Measurements from ENCODE around the gene SKIC2. TPM values are rescaled to one million over a fixed set of nuclear protein-coding genes. Genes with fewer than 3 reads are reported as not detected.
"Not testable (repeated sequence)": the region's sequence is repeated elsewhere in the genome, so short reads cannot be mapped to it uniquely, and the experiment has no call there.

The SKIC2 gene
- total and polyA plus RNA-seq, 2 of the 4 experiments (the other 2 are of a cell fraction): 30.6 to 46.0 TPM

DNA sequence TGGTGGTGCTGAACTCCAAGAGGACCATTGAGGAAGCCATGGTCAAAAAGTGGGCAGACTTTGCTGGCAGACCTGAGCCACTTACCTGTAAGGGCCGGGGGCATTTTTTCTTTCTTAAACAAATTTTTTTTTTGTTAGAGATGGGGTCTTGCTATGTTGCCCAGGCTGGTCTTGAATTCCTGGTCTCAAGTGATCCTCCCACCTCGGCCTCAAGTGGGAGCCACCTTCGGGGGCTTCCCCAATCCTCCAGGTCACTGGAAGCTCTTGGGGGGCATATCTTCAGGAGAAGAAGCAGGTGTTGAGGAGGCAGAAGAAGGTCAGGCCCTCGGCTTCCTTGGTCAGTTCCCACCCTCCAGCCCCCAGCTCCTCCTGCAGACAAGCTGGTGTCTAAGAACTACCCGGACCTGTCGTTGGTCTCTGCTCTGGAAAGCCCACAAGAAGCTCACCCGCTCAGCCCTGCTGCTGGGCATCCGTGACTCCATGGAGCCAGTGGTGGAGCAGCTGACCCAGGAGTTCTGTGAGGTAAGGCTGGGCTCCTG lies 47.1 kb downstream of the SKIC2 start:
- H3K36me3 ChIP-seq (ENCODE audit: control insufficient read depth, insufficient read depth, low read length); H2BK120ac ChIP-seq (ENCODE audit: low read depth, low read length); H3K27ac ChIP-seq (ENCODE audit: insufficient read depth, low read length); H3K14ac ChIP-seq (replicated peaks; ENCODE audit: low read depth, low read length); H4K20me1 ChIP-seq (ENCODE audit: insufficient read depth, low read length); H3K4ac ChIP-seq (ENCODE audit: low read depth, low read length); H3K56ac ChIP-seq (ENCODE audit: extremely low read depth, insufficient read depth, low read length); H2BK5ac ChIP-seq (ENCODE audit: low read depth, low read length, poor library complexity, severe bottlenecking); H4K91ac ChIP-seq (ENCODE audit: insufficient read depth, low read depth, low read length); H2AK9ac ChIP-seq (replicated peaks; ENCODE audit: low read depth, low read length, poor library complexity); H3K9me1 ChIP-seq (ENCODE audit: insufficient read depth, low read length); H3K4me3 ChIP-seq (ENCODE audit: insufficient read depth, low read depth, low read length); CTCF ChIA-PET; ATAC-seq (ENCODE audit: low read depth); H3K23ac ChIP-seq (ENCODE audit: low read depth, low read length); DNase-seq; H3K4me1 ChIP-seq (ENCODE audit: control insufficient read depth, insufficient read depth, low read length); H3K27me3 ChIP-seq (ENCODE audit: control insufficient read depth, insufficient read depth, low read length); H3K9me3 ChIP-seq (ENCODE audit: control insufficient read depth, insufficient read depth, low read length); dilution Hi-C loops (cut with HindIII; ENCODE audit: low sequenced_read_pairs, unreplicated experiment); H3K9ac ChIP-seq (ENCODE audit: low read depth, low read length); H2BK20ac ChIP-seq (ENCODE audit: low read depth, low read length); H3K79me1 ChIP-seq (ENCODE audit: low read depth in 1 of 2, low read length in 2 of 2); H2AFZ ChIP-seq (replicated peaks; ENCODE audit: low read length, poor library complexity); in situ Hi-C loops (cut with MboI; ENCODE audit: low sequenced_read_pairs); H4K5ac ChIP-seq (ENCODE audit: low read depth, low read length); BruUV-seq (replicated peaks); H3K4me2 ChIP-seq (ENCODE audit: low read depth, low read length); H2BK15ac ChIP-seq (ENCODE audit: low read depth, low read length); H3K18ac ChIP-seq (ENCODE audit: low read depth, low read length); POLR2A ChIA-PET (ENCODE audit: unreplicated experiment); H4K8ac ChIP-seq (ENCODE audit: low read depth in 2 of 2, low read length in 2 of 2); H2AK5ac ChIP-seq (ENCODE audit: low read depth, low read length); intact Hi-C loops (cut with micrococcal nuclease): not testable (repeated sequence)
- no CpG with 5 or more reads among the region's 8 CpGs for WGBS, 2 experiments (ENCODE audit: extremely low coverage in 2 of 2, insufficient read length in 1 of 2)

DNA sequence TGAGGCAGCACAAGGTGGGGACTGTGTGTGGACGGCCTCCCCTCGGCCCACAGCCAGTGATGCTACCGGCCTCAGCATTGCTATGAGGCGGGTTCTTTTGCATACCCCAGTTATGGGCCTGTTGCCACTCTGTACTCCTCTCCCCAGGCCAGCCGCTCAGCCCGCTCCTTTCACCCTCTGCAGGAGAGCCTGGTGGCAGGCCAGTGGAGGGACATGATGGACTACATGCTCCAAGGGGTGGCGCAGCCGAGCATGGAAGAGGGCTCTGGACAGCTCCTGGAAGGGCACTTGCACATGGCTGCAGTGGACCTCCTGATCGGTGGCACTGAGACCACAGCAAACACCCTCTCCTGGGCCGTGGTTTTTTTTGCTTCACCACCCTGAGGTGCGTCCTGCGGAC lies 48.1 kb downstream of the SKIC2 start:
- BruUV-seq (replicated peaks); H3K14ac ChIP-seq (replicated peaks; ENCODE audit: low read depth, low read length): not testable (repeated sequence)

More for the DNA sequence above, 48.1 kb downstream of the SKIC2 start:
- DNase-seq; H3K9me3 ChIP-seq (ENCODE audit: control insufficient read depth, insufficient read depth, low read length); H3K79me1 ChIP-seq (ENCODE audit: low read depth in 1 of 2, low read length in 2 of 2); H3K9ac ChIP-seq (ENCODE audit: low read depth, low read length); H3K56ac ChIP-seq (ENCODE audit: extremely low read depth, insufficient read depth, low read length); H3K23ac ChIP-seq (ENCODE audit: low read depth, low read length); H3K4me2 ChIP-seq (ENCODE audit: low read depth, low read length); H3K27me3 ChIP-seq (ENCODE audit: control insufficient read depth, insufficient read depth, low read length); H4K91ac ChIP-seq (ENCODE audit: insufficient read depth, low read depth, low read length); CTCF ChIA-PET; H3K36me3 ChIP-seq (ENCODE audit: control insufficient read depth, insufficient read depth, low read length); in situ Hi-C loops (cut with MboI; ENCODE audit: low sequenced_read_pairs); H4K20me1 ChIP-seq (ENCODE audit: insufficient read depth, low read length); ATAC-seq (ENCODE audit: low read depth); H2AK9ac ChIP-seq (replicated peaks; ENCODE audit: low read depth, low read length, poor library complexity); H4K8ac ChIP-seq (ENCODE audit: low read depth in 2 of 2, low read length in 2 of 2); H4K5ac ChIP-seq (ENCODE audit: low read depth, low read length); H3K18ac ChIP-seq (ENCODE audit: low read depth, low read length); H3K27ac ChIP-seq (ENCODE audit: insufficient read depth, low read length); intact Hi-C loops (cut with micrococcal nuclease); H2AFZ ChIP-seq (replicated peaks; ENCODE audit: low read length, poor library complexity); H2BK15ac ChIP-seq (ENCODE audit: low read depth, low read length); POLR2A ChIA-PET (ENCODE audit: unreplicated experiment); H3K9me1 ChIP-seq (ENCODE audit: insufficient read depth, low read length); H3K4me3 ChIP-seq (ENCODE audit: insufficient read depth, low read depth, low read length); H2BK20ac ChIP-seq (ENCODE audit: low read depth, low read length); H3K4ac ChIP-seq (ENCODE audit: low read depth, low read length); H2BK120ac ChIP-seq (ENCODE audit: low read depth, low read length); H2AK5ac ChIP-seq (ENCODE audit: low read depth, low read length); H2BK5ac ChIP-seq (ENCODE audit: low read depth, low read length, poor library complexity, severe bottlenecking); dilution Hi-C loops (cut with HindIII; ENCODE audit: low sequenced_read_pairs, unreplicated experiment); H3K4me1 ChIP-seq (ENCODE audit: control insufficient read depth, insufficient read depth, low read length): not testable (repeated sequence)
- WGBS, 2 experiments (ENCODE audit: extremely low coverage in 2 of 2, insufficient read length in 1 of 2): 58% methylated on average over 4 of the region's 12 CpGs; no CpG with 5 or more reads in 1 of the 2 experiments
